CD4-positive, CD25-positive, alpha-beta regulatory T cell (primary cell): Measurements from ENCODE around the gene SVOPL. TPM values are rescaled to one million over a fixed set of nuclear protein-coding genes. Genes with fewer than 3 reads are reported as not detected.

Experiments used
- ATAC-seq, 2 donors: fragments of 150-1000 bp; cut with Tn5 transposase; one replicate each; pipeline ENCODE4 v1.10.0; 2021; ENCODE audit warnings: low read depth in 2 of 2, moderate number of reproducible peaks in 2 of 2, moderate library complexity in 1 of 2
- DNase-seq, 3 donors: peaks; one replicate each; pipeline versions ENCODE4 v3.0.0 to v3.0.0-alpha.2; 2012 to 2022; ENCODE audit warnings: mixed read lengths in 1 of 3
- H3K27ac ChIP-seq: one replicate; pipeline ENCODE4 v1.7.0; 2013; ENCODE audit warnings: mild to moderate bottlenecking, low read length; ENCODE audit not compliant: insufficient read depth, poor library complexity, severe bottlenecking
- H3K27me3 ChIP-seq: one replicate; pipeline ENCODE4 v1.7.0; 2013; ENCODE audit warnings: low read length; ENCODE audit not compliant: control insufficient read depth, insufficient read depth
- H3K36me3 ChIP-seq: one replicate; pipeline ENCODE4 v1.7.0; 2013; ENCODE audit warnings: mild to moderate bottlenecking, low read length, moderate library complexity; ENCODE audit not compliant: control insufficient read depth, insufficient read depth
- H3K4me1 ChIP-seq: 2 replicates; pipeline ENCODE4 v1.7.0; 2013; ENCODE audit warnings: mild to moderate bottlenecking, low read length; ENCODE audit not compliant: insufficient read depth, control insufficient read depth, poor library complexity, severe bottlenecking
- H3K4me3 ChIP-seq: one replicate; pipeline ENCODE4 v1.7.0; 2013; ENCODE audit warnings: low read depth, mild to moderate bottlenecking, low read length, moderate library complexity
- H3K9me3 ChIP-seq, 2 experiments: 1 replicate in 1 of 2; 2 replicates in 1 of 2; pipeline ENCODE4 v1.7.0; 2013; ENCODE audit warnings: low read length in 2 of 2, mild to moderate bottlenecking in 1 of 2, moderate library complexity in 1 of 2; ENCODE audit not compliant: control insufficient read depth in 2 of 2
- H3K27ac Mint-ChIP-seq, 3 donors: one replicate each; pipeline ENCODE4 v1.8.0; 2020 to 2022; ENCODE audit warnings: mild to moderate bottlenecking in 3 of 3, mixed read lengths in 3 of 3, moderate library complexity in 2 of 3
- H3K27me3 Mint-ChIP-seq: one replicate; pipeline ENCODE4 v1.8.0; 2022; ENCODE audit warnings: mild to moderate bottlenecking, mixed read lengths
- H3K36me3 Mint-ChIP-seq: one replicate; pipeline ENCODE4 v1.8.0; 2020; ENCODE audit warnings: mixed read lengths
- H3K4me1 Mint-ChIP-seq, 4 donors: one replicate each; pipeline ENCODE4 v1.8.0; 2020 to 2022; ENCODE audit warnings: mixed read lengths in 4 of 4, mild to moderate bottlenecking in 1 of 4
- H3K4me3 Mint-ChIP-seq, 4 donors: one replicate each; pipeline ENCODE4 v1.8.0; 2020 to 2022; ENCODE audit warnings: mild to moderate bottlenecking in 4 of 4, mixed read lengths in 4 of 4, moderate library complexity in 3 of 4
- H3K9me3 Mint-ChIP-seq, 7 donors: one replicate each; pipeline ENCODE4 v1.8.0; 2020 to 2022; ENCODE audit warnings: mixed read lengths in 7 of 7, mild to moderate bottlenecking in 3 of 7, moderate library complexity in 2 of 7
- polyA plus RNA-seq, 4 donors: library from polyadenylated mRNA; unstranded; fragments of 300-500 nt; fragmentation: Illumina TruSeq; gene quantifications; one replicate each; pipeline ENCODE4 v1.2.3, GENCODE V29; 2021
- total RNA-seq: library from RNA; stranded (reverse); gene quantifications from one replicate; pipeline ENCODE4 v1.2.3, GENCODE V29; 2022

The SVOPL gene
- total and polyA plus RNA-seq, 5 donors from 2014 or later, result 0.35 to 0.44 TPM; not detected in 3

GRCh38 chr7:138613630-138614029 lies 87.5 kb downstream of the SVOPL start:
- H3K36me3 Mint-ChIP-seq, result no peaks in the 10 kb centered on the region
- Histone ChIP-seq H3K9me3 (no peaks in the 10 kb centered on the region), H3K27ac (no peak overlapping the region), H3K4me3 (no peak overlapping the region), H3K27me3 (no peaks in the 10 kb centered on the region), H3K36me3 (no peaks in the 10 kb centered on the region), H3K4me1 (no peaks in the 10 kb centered on the region)
- ATAC-seq (no peak), DNase-seq (no peak)
- peaks cover 0 to 1% (median 0%) of the 10 kb centered on the region in 4 donors for H3K4me1 Mint-ChIP-seq
- peaks cover 0 to 5% (median 0%) of the 10 kb centered on the region in 7 donors for H3K9me3 Mint-ChIP-seq
- H3K27ac Mint-ChIP-seq, result no peak overlapping the region
- H3K4me3 Mint-ChIP-seq, result no peak overlapping the region
- no peaks in the 10 kb centered on the region for H3K27me3 Mint-ChIP-seq

- H3K9me3 Mint-ChIP-seq, result peaks cover 0 to 3% (median 0%) of the 10 kb centered on the region in 7 donors
- H3K4me3 ChIP-seq, result no peak overlapping the region
- DNase-seq, result no peak
- H3K36me3 Mint-ChIP-seq, result no peaks in the 10 kb centered on the region
- no peak overlapping the region for H3K27ac ChIP-seq
- H3K4me3 Mint-ChIP-seq, result no peak overlapping the region
- no peaks in the 10 kb centered on the region for H3K4me1 ChIP-seq
- H3K4me1 Mint-ChIP-seq, result peaks cover 0 to 16% (median 0%) of the 10 kb centered on the region in 4 donors
- H3K36me3 ChIP-seq, result no peaks in the 10 kb centered on the region
- no peaks in the 10 kb centered on the region for H3K9me3 ChIP-seq
- no peak for ATAC-seq
- H3K27ac Mint-ChIP-seq, result no peak overlapping the region
- no peaks in the 10 kb centered on the region for H3K27me3 Mint-ChIP-seq
- H3K27me3 ChIP-seq, result no peaks in the 10 kb centered on the region
These were observed 90.4 kb downstream of the SVOPL start for GRCh38 chr7:138610671-138611170.

GRCh38 chr7:138608275-138608674 lies 92.9 kb downstream of the SVOPL start:
- Histone ChIP-seq H3K27me3 (no peaks in the 10 kb centered on the region), H3K36me3 (no peaks in the 10 kb centered on the region), H3K27ac (no peak overlapping the region), H3K9me3 (no peaks in the 10 kb centered on the region), H3K4me3 (no peak overlapping the region), H3K4me1 (no peaks in the 10 kb centered on the region)
- DNase-seq (no peak), ATAC-seq (no peak)
- no peak overlapping the region for H3K4me3 Mint-ChIP-seq
- no peak overlapping the region for H3K27ac Mint-ChIP-seq
- no peaks in the 10 kb centered on the region for H3K27me3 Mint-ChIP-seq
- peaks cover 0 to 16% (median 0%) of the 10 kb centered on the region in 4 donors for H3K4me1 Mint-ChIP-seq
- peaks cover 0 to under 1% (median 0%) of the 10 kb centered on the region in 7 donors for H3K9me3 Mint-ChIP-seq
- no peaks in the 10 kb centered on the region for H3K36me3 Mint-ChIP-seq

GRCh38 chr7:138607216-138608126 lies 93.7 kb downstream of the SVOPL start:
- Mint-ChIP-seq H3K9me3 (no peaks in the 10 kb centered on the region), H3K4me3 (no peak overlapping the region), H3K27ac (no peak overlapping the region), H3K36me3 (no peaks in the 10 kb centered on the region), H3K27me3 (peaks cover 5% of the 10 kb centered on the region), H3K4me1 (peaks cover 0 to 16% (median 2%) of the 10 kb centered on the region in 4 donors)
- no peaks in the 10 kb centered on the region for H3K4me1 ChIP-seq
- DNase-seq, result no peak
- no peaks in the 10 kb centered on the region for H3K9me3 ChIP-seq
- no peak for ATAC-seq
- H3K27me3 ChIP-seq, result no peaks in the 10 kb centered on the region
- no peaks in the 10 kb centered on the region for H3K36me3 ChIP-seq
- no peak overlapping the region for H3K4me3 ChIP-seq
- no peak overlapping the region for H3K27ac ChIP-seq

- Histone ChIP-seq H3K9me3 (no peaks in the 10 kb centered on the region), H3K36me3 (no peaks in the 10 kb centered on the region), H3K27ac (no peak overlapping the region), H3K4me1 (no peaks in the 10 kb centered on the region), H3K27me3 (peaks cover 2% of the 10 kb centered on the region), H3K4me3 (no peak overlapping the region)
- H3K27ac Mint-ChIP-seq, result no peak overlapping the region
- no peaks in the 10 kb centered on the region for H3K36me3 Mint-ChIP-seq
- ATAC-seq (no peak), DNase-seq (no peak)
- peaks cover 8% of the 10 kb centered on the region for H3K27me3 Mint-ChIP-seq
- H3K4me1 Mint-ChIP-seq, result peaks cover 0 to 16% (median 2%) of the 10 kb centered on the region in 4 donors
- no peaks in the 10 kb centered on the region for H3K9me3 Mint-ChIP-seq
- H3K4me3 Mint-ChIP-seq, result no peak overlapping the region
These were observed 94.9 kb downstream of the SVOPL start for GRCh38 chr7:138606236-138606635.

- ATAC-seq (no peak), DNase-seq (no peak)
- Mint-ChIP-seq H3K27me3 (peaks cover 8% of the 10 kb centered on the region), H3K9me3 (no peaks in the 10 kb centered on the region), H3K4me3 (no peak overlapping the region), H3K36me3 (no peaks in the 10 kb centered on the region), H3K4me1 (peaks cover 0 to 16% (median 2%) of the 10 kb centered on the region in 4 donors), H3K27ac (no peak overlapping the region)
- H3K9me3 ChIP-seq, result no peaks in the 10 kb centered on the region
- no peak overlapping the region for H3K27ac ChIP-seq
- peaks cover 2% of the 10 kb centered on the region for H3K27me3 ChIP-seq
- H3K36me3 ChIP-seq, result no peaks in the 10 kb centered on the region
- no peaks in the 10 kb centered on the region for H3K4me1 ChIP-seq
- H3K4me3 ChIP-seq, result no peak overlapping the region
These were observed 97.4 kb downstream of the SVOPL start for GRCh38 chr7:138603549-138604318.

GRCh38 chr7:138602451-138602850 lies 98.7 kb downstream of the SVOPL start:
- Mint-ChIP-seq H3K36me3 (no peaks in the 10 kb centered on the region), H3K4me1 (peaks cover 0 to 6% (median 2%) of the 10 kb centered on the region in 4 donors), H3K27me3 (peaks cover 8% of the 10 kb centered on the region), H3K9me3 (no peaks in the 10 kb centered on the region), H3K27ac (no peak overlapping the region), H3K4me3 (no peak overlapping the region)
- Histone ChIP-seq H3K4me1 (no peaks in the 10 kb centered on the region), H3K27me3 (peaks cover 2% of the 10 kb centered on the region), H3K36me3 (no peaks in the 10 kb centered on the region), H3K9me3 (no peaks in the 10 kb centered on the region), H3K4me3 (no peak overlapping the region), H3K27ac (no peak overlapping the region)
- DNase-seq (no peak), ATAC-seq (no peak)
